HEK293 (cell line): Measurements from ENCODE around the gene MLF2.
A peak's percentile ranks its signal among the peaks of the same experiment; 100 is the strongest.

Source experiments
- CTCF ChIA-PET: fragments of 350-600 bp; formaldehyde crosslinking; extraction: SDS; loops from one replicate; lab custom pipeline; 2021; ENCODE audit warnings: antibody characterized with exemption; lab: Yijun Ruan, JAX
- POLR2A ChIA-PET: fragments of 300-600 bp; formaldehyde crosslinking; extraction: SDS; loops from one replicate; lab custom pipeline; 2020; ENCODE audit warnings: antibody characterized with exemption, inconsistent platforms; lab: Yijun Ruan, JAX
- H3K27ac ChIP-seq: fragments of 200-500 bp; sonication (Bioruptor generic); 2 replicates; pipeline ENCODE4 v1.5.1; 2014; ENCODE audit warnings: low read depth, low read length, control low read depth, inconsistent platforms; ENCODE audit errors: extremely low read depth
- H3K36me3 ChIP-seq, 2 experiments: fragments of 200-500 bp in 1 of 2; sonication (Bioruptor generic) in 1 of 2; 1 replicate in 1 of 2; 2 replicates in 1 of 2; pipeline ENCODE4 v1.5.1; 2014 to 2017; ENCODE audit warnings: inconsistent platforms in 2 of 2, low read length in 2 of 2; ENCODE audit not compliant: control insufficient read depth in 2 of 2, insufficient read depth in 1 of 2
- H3K4me1 ChIP-seq: fragments of 200-500 bp; sonication (Bioruptor generic); 2 replicates; pipeline ENCODE4 v1.5.1; 2014; ENCODE audit warnings: mild to moderate bottlenecking, low read length, inconsistent platforms; ENCODE audit not compliant: control insufficient read depth, insufficient read depth
- H3K4me3 ChIP-seq: 2 replicates; pipeline ENCODE4 v1.5.1; 2011; ENCODE audit warnings: low read depth, mild to moderate bottlenecking, control low read depth, low read length, moderate library complexity
- H3K9me3 ChIP-seq: fragments of 200-500 bp; sonication (Bioruptor generic); 2 replicates; pipeline ENCODE4 v1.5.1; 2014; ENCODE audit warnings: low read depth, low read length, inconsistent platforms; ENCODE audit not compliant: control insufficient read depth, insufficient read depth
- MYNN ChIP-seq: fragments of 450-650 bp; formaldehyde crosslinking; IDR thresholded peaks from 2 replicates; pipeline ENCODE4 v1.5.1; 2016; ENCODE audit warnings: missing biosample characterization, missing genetic modification characterization, borderline replicate concordance
- ZFHX2 ChIP-seq: fragments of 450-650 bp; formaldehyde crosslinking; conservative IDR thresholded peaks from 2 replicates; pipeline ENCODE4 v1.5.1; 2016; ENCODE audit warnings: missing biosample characterization, missing genetic modification characterization
- ZNF140 ChIP-seq: fragments of 450-650 bp; formaldehyde crosslinking; IDR thresholded peaks from 2 replicates; pipeline ENCODE4 v1.5.1; 2016; ENCODE audit warnings: missing biosample characterization, missing genetic modification characterization
- ZNF146 ChIP-seq: fragments of 450-650 bp; formaldehyde crosslinking; IDR thresholded peaks from 2 replicates; pipeline ENCODE4 v1.5.1; 2016; ENCODE audit warnings: missing biosample characterization, missing genetic modification characterization
- ZNF239 ChIP-seq: fragments of 450-650 bp; formaldehyde crosslinking; IDR thresholded peaks from 2 replicates; pipeline ENCODE4 v1.5.1; 2016; ENCODE audit warnings: missing biosample characterization, missing genetic modification characterization
- ZNF548 ChIP-seq: fragments of 450-650 bp; formaldehyde crosslinking; IDR thresholded peaks from 2 replicates; pipeline ENCODE4 v1.5.1; 2016; ENCODE audit warnings: missing biosample characterization, missing genetic modification characterization
- TF ChIP-seq, protein P1 (sequence below): fragments of 450-650 bp; formaldehyde crosslinking; conservative IDR thresholded peaks from 2 replicates; pipeline ENCODE4 v1.5.1; 2016; ENCODE audit warnings: low read depth, missing biosample characterization, missing genetic modification characterization
- TF ChIP-seq, protein P2 (sequence below): fragments of 450-650 bp; formaldehyde crosslinking; IDR thresholded peaks from 2 replicates; pipeline ENCODE4 v1.5.1; 2016; ENCODE audit warnings: missing biosample characterization, missing genetic modification characterization, borderline replicate concordance
- TF ChIP-seq, protein P3 (sequence below): fragments of 450-650 bp; formaldehyde crosslinking; IDR thresholded peaks from 2 replicates; pipeline ENCODE4 v1.5.1; 2016; ENCODE audit warnings: missing biosample characterization, missing genetic modification characterization

MLF2 gene

DNA sequence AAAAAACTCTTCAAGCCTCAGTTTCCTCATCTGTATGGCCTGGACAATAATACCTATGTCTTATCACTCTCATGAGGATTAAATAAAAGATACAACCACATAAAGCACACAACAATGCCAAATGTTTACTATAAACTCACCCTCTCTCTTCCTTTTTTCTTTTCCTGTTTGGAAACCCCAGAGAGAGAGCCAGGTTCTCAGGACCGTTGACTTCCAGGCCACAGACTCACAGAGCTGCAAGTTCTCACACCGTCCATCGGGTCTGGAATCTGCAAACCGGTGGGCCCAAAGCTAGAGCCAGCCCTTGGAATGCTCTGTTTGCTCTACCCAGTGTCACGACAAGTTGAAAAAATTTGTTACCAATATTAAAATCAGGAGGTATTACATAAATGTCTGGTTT is 31.8 kb upstream of the MLF2 start:
- H3K36me3 ChIP-seq = no peaks in the 10 kb centered on the region
- H3K4me3 ChIP-seq = no peak overlapping the region
- TF ChIP-seq MYNN (tag by site-specific recombination) (no peak), ZNF239 (tag by site-specific recombination) (no peak)
- TF ChIP-seq, protein P1, sequence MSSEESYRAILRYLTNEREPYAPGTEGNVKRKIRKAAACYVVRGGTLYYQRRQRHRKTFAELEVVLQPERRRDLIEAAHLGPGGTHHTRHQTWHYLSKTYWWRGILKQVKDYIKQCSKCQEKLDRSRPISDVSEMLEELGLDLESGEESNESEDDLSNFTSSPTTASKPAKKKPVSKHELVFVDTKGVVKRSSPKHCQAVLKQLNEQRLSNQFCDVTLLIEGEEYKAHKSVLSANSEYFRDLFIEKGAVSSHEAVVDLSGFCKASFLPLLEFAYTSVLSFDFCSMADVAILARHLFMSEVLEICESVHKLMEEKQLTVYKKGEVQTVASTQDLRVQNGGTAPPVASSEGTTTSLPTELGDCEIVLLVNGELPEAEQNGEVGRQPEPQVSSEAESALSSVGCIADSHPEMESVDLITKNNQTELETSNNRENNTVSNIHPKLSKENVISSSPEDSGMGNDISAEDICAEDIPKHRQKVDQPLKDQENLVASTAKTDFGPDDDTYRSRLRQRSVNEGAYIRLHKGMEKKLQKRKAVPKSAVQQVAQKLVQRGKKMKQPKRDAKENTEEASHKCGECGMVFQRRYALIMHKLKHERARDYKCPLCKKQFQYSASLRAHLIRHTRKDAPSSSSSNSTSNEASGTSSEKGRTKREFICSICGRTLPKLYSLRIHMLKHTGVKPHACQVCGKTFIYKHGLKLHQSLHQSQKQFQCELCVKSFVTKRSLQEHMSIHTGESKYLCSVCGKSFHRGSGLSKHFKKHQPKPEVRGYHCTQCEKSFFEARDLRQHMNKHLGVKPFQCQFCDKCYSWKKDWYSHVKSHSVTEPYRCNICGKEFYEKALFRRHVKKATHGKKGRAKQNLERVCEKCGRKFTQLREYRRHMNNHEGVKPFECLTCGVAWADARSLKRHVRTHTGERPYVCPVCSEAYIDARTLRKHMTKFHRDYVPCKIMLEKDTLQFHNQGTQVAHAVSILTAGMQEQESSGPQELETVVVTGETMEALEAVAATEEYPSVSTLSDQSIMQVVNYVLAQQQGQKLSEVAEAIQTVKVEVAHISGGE (tag by site-specific recombination) = no peak
- H3K4me1 ChIP-seq = no peaks in the 10 kb centered on the region
- ChIA-PET POLR2A (no interaction called here), CTCF (interaction anchor here (0.7 to 8.3 kb wide), 3 partner anchors 32 to 52 kb away, joined by 3 to 70 read pairs (median 8); partner anchors contain the start of gene MLF2)
- H3K9me3 ChIP-seq = no peaks in the 10 kb centered on the region
- H3K27ac ChIP-seq = no peak overlapping the region

DNA sequence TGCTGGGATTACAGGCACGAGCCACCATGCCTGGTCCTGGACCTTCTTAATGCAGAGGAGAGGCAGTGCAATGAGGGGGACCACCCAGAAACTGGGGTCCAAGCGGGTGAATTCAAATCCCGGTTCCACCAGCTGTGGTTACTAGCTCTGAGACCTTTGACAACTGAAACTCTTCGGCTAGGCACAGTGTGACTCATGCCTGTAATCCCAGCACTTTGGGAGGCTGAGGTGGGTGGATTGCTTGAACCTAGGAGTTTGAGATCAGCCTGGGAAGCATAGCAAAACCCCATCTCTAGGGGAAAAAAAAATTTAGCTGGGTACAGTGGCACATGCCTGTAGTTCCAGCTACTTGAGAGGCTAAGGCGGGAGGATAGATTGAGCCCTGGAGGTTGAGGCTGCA is 31.4 kb upstream of the MLF2 start:
- POLR2A ChIA-PET = no interaction called here
- H3K4me1 ChIP-seq = no peaks in the 10 kb centered on the region
- no peak overlapping the region for H3K27ac ChIP-seq
- H3K9me3 ChIP-seq = no peaks in the 10 kb centered on the region
- H3K4me3 ChIP-seq = no peak overlapping the region
- H3K36me3 ChIP-seq = no peaks in the 10 kb centered on the region
- CTCF ChIA-PET = interaction anchor here (0.6 to 8.3 kb wide), 5 partner anchors 15 to 426 kb away, joined by 3 to 70 read pairs (median 5); partner anchors contain the start of gene MLF2
- TF ChIP-seq ZFHX2 (tag by site-specific recombination) (peak; percentile 42; the same call in 1 of the 2 replicates), MYNN (tag by site-specific recombination) (no peak), ZNF146 (tag by site-specific recombination) (no peak)

DNA sequence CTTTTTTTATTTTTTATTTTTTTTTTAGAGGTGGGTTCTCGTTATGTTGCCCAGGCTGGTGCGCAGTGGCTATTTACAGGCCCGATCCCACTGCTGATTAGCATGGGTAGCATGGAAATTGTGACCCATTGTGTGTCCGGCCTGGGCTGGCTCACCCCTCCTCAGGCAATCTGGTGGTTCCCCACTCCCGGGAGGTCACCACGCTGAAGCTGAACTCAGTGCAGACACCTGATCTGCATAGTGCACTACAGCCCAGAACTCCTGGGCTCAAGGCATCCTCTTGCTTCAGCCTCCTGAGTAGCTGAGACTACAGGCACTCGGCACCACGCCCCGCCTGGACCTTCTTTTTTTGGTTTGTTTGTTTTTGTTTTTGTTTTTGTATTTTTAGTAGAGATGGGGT is 30.9 kb upstream of the MLF2 start:
- TF ChIP-seq ZNF548 (tag by site-specific recombination) = no peak
- TF ChIP-seq, protein P2, sequence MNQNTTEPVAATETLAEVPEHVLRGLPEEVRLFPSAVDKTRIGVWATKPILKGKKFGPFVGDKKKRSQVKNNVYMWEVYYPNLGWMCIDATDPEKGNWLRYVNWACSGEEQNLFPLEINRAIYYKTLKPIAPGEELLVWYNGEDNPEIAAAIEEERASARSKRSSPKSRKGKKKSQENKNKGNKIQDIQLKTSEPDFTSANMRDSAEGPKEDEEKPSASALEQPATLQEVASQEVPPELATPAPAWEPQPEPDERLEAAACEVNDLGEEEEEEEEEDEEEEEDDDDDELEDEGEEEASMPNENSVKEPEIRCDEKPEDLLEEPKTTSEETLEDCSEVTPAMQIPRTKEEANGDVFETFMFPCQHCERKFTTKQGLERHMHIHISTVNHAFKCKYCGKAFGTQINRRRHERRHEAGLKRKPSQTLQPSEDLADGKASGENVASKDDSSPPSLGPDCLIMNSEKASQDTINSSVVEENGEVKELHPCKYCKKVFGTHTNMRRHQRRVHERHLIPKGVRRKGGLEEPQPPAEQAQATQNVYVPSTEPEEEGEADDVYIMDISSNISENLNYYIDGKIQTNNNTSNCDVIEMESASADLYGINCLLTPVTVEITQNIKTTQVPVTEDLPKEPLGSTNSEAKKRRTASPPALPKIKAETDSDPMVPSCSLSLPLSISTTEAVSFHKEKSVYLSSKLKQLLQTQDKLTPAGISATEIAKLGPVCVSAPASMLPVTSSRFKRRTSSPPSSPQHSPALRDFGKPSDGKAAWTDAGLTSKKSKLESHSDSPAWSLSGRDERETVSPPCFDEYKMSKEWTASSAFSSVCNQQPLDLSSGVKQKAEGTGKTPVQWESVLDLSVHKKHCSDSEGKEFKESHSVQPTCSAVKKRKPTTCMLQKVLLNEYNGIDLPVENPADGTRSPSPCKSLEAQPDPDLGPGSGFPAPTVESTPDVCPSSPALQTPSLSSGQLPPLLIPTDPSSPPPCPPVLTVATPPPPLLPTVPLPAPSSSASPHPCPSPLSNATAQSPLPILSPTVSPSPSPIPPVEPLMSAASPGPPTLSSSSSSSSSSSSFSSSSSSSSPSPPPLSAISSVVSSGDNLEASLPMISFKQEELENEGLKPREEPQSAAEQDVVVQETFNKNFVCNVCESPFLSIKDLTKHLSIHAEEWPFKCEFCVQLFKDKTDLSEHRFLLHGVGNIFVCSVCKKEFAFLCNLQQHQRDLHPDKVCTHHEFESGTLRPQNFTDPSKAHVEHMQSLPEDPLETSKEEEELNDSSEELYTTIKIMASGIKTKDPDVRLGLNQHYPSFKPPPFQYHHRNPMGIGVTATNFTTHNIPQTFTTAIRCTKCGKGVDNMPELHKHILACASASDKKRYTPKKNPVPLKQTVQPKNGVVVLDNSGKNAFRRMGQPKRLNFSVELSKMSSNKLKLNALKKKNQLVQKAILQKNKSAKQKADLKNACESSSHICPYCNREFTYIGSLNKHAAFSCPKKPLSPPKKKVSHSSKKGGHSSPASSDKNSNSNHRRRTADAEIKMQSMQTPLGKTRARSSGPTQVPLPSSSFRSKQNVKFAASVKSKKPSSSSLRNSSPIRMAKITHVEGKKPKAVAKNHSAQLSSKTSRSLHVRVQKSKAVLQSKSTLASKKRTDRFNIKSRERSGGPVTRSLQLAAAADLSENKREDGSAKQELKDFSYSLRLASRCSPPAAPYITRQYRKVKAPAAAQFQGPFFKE (tag by site-specific recombination) = 0 out of 2 replicates have a peak, but pooled peaks have one; percentile 29
- TF ChIP-seq ZNF140 (tag by site-specific recombination) = no peak
- TF ChIP-seq, protein P3, sequence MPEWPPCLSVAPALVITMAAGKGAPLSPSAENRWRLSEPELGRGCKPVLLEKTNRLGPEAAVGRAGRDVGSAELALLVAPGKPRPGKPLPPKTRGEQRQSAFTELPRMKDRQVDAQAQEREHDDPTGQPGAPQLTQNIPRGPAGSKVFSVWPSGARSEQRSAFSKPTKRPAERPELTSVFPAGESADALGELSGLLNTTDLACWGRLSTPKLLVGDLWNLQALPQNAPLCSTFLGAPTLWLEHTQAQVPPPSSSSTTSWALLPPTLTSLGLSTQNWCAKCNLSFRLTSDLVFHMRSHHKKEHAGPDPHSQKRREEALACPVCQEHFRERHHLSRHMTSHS (tag by site-specific recombination) = no peak
- CTCF ChIA-PET = interaction anchor here (0.6 to 8.3 kb wide), 6 partner anchors 14 to 426 kb away, joined by 3 to 70 read pairs (median 5); partner anchors contain the start of gene MLF2
- POLR2A ChIA-PET = no interaction called here
- Histone ChIP-seq H3K4me3 (no peak overlapping the region), H3K27ac (no peak overlapping the region), H3K9me3 (no peaks in the 10 kb centered on the region), H3K36me3 (no peaks in the 10 kb centered on the region), H3K4me1 (no peaks in the 10 kb centered on the region)
